Measurements from ENCODE around the gene GAN. TPM values are rescaled to one million over a fixed set of nuclear protein-coding genes. Genes with fewer than 3 reads are reported as not detected.

Gene GAN
- total and polyA plus RNA-seq, 9 of the 15 experiments (the other 6 are each of a cell fraction or from before 2014, with no cell fraction given): 0.83 to 15.1 (median 5.2) TPM

- peak; percentile 46 to 78; a peak in 1 of 4 replicates for TF ChIP-seq MLLT1 (IDR thresholded peaks at IDR 0.05)
- TF ChIP-seq RCOR1 (IDR thresholded peaks at IDR 0.05; ENCODE audit: borderline replicate concordance in 1 of 2, low read depth in 2 of 2, low read length in 2 of 2): peak; percentile 74 to 90; a peak in 3 of 4 replicates
- TF ChIP-seq ZBTB17 (CRISPR knock-in tag; IDR thresholded peaks at IDR 0.05): peak; percentile 66
- TF ChIP-seq ZNF175 (CRISPR knock-in tag; IDR thresholded peaks at IDR 0.05; ENCODE audit: low read depth): no peak
- TF ChIP-seq RBM22 (IDR thresholded peaks at IDR 0.05; ENCODE audit: low read depth, low read length, poor library complexity, severe bottlenecking): no peak
- TF ChIP-seq TRIM24 (IDR thresholded peaks at IDR 0.05): peak in 1 of 2 experiments; percentile 35; a peak in 1 of 4 replicates
- no peak; the same call in 1 of the 2 replicates for TF ChIP-seq TCF7 (IDR thresholded peaks at IDR 0.05; ENCODE audit: borderline replicate concordance)
- TF ChIP-seq NR2C1 (IDR thresholded peaks at IDR 0.05): no peak
- TF ChIP-seq NR2C1 (tag; IDR thresholded peaks at IDR 0.05): peak; percentile 43; the same call in 1 of the 2 replicates
- peak; percentile 34; the same call in 1 of the 2 replicates for TF ChIP-seq NFIC (IDR thresholded peaks at IDR 0.05)
- peak; percentile 86; the same call in 1 of the 2 replicates for TF ChIP-seq SMAD4 (CRISPR knock-in tag; conservative IDR thresholded peaks at IDR 0.05)
- TF ChIP-seq ZBTB9 (CRISPR knock-in tag; IDR thresholded peaks at IDR 0.05): no peak
- no peak for TF ChIP-seq ZNF780A (CRISPR knock-in tag; IDR thresholded peaks at IDR 0.05)
- TF ChIP-seq TAF1 (IDR thresholded peaks at IDR 0.05; ENCODE audit: control insufficient read depth, extremely low read depth, insufficient read depth, low read length, severe bottlenecking): peak; percentile 80
- TF ChIP-seq NCOA6 (IDR thresholded peaks at IDR 0.05): peak; percentile 78
- peak; percentile 59 for TF ChIP-seq FOSL1 (tag; conservative IDR thresholded peaks at IDR 0.05)
- TF ChIP-seq, protein P1, sequence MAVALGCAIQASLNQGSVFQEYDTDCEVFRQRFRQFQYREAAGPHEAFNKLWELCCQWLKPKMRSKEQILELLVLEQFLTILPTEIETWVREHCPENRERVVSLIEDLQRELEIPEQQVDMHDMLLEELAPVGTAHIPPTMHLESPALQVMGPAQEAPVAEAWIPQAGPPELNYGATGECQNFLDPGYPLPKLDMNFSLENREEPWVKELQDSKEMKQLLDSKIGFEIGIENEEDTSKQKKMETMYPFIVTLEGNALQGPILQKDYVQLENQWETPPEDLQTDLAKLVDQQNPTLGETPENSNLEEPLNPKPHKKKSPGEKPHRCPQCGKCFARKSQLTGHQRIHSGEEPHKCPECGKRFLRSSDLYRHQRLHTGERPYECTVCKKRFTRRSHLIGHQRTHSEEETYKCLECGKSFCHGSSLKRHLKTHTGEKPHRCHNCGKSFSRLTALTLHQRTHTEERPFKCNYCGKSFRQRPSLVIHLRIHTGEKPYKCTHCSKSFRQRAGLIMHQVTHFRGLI (CRISPR knock-in tag; IDR thresholded peaks at IDR 0.05): no peak
- TF ChIP-seq KDM2B (CRISPR knock-in tag; IDR thresholded peaks at IDR 0.05): peak; percentile 92; the same call in 1 of the 2 replicates
- TF ChIP-seq HEY1 (CRISPR knock-in tag; IDR thresholded peaks at IDR 0.05; ENCODE audit: borderline replicate concordance): no peak
- TF ChIP-seq SRSF3 (IDR thresholded peaks at IDR 0.05; ENCODE audit: insufficient read depth, low read length): no peak
- peak; percentile 29 for TF ChIP-seq FIP1L1 (IDR thresholded peaks at IDR 0.05; ENCODE audit: low read depth, low read length, poor library complexity, severe bottlenecking)
- no peak for TF ChIP-seq ZNF586 (CRISPR knock-in tag; conservative IDR thresholded peaks at IDR 0.05)
- peak; percentile 65; the same call in 1 of the 2 replicates for TF ChIP-seq CHD2 (IDR thresholded peaks at IDR 0.05; ENCODE audit: low read depth, low read length)
- TF ChIP-seq MAZ (CRISPR knock-in tag; conservative IDR thresholded peaks at IDR 0.05 in 1 of 2, IDR thresholded peaks at IDR 0.05 in 1 of 2): peak; percentile 88 to 96
- TF ChIP-seq HCFC1 (IDR thresholded peaks at IDR 0.05; ENCODE audit: low read depth, low read length): peak; percentile 87
- TF ChIP-seq ESRRA (IDR thresholded peaks at IDR 0.05; ENCODE audit: borderline replicate concordance, low read depth): peak; percentile 71; the same call in 1 of the 2 replicates
Measured at GRCh38 chr16:81314603-81315270, at the start of gene GAN (continued).
